Measurements from ENCODE around the gene IL1RN. TPM values are rescaled to one million over a fixed set of nuclear protein-coding genes. Genes with fewer than 3 reads are reported as not detected.

Gene IL1RN
- total RNA-seq, 4 donors from 2014 or later: 129 to 147 (median 135) TPM

GRCh38 chr2:113180131-113180946, 52.9 kb downstream of the IL1RN start:
- peaks cover 7% of the 10 kb centered on the region for H3K4me1 ChIP-seq
- no peaks in the 10 kb centered on the region for H3K9me3 ChIP-seq
- TF ChIP-seq, protein P1, sequence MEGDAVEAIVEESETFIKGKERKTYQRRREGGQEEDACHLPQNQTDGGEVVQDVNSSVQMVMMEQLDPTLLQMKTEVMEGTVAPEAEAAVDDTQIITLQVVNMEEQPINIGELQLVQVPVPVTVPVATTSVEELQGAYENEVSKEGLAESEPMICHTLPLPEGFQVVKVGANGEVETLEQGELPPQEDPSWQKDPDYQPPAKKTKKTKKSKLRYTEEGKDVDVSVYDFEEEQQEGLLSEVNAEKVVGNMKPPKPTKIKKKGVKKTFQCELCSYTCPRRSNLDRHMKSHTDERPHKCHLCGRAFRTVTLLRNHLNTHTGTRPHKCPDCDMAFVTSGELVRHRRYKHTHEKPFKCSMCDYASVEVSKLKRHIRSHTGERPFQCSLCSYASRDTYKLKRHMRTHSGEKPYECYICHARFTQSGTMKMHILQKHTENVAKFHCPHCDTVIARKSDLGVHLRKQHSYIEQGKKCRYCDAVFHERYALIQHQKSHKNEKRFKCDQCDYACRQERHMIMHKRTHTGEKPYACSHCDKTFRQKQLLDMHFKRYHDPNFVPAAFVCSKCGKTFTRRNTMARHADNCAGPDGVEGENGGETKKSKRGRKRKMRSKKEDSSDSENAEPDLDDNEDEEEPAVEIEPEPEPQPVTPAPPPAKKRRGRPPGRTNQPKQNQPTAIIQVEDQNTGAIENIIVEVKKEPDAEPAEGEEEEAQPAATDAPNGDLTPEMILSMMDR (IDR thresholded peaks at IDR 0.05): no peak
- TF ChIP-seq POLR2AphosphoS5 (IDR thresholded peaks at IDR 0.05) (no peak), EP300 (IDR thresholded peaks at IDR 0.05) (no peak), POLR2A (IDR thresholded peaks at IDR 0.05) (no peak)
- H3K36me3 ChIP-seq: peaks cover 4% of the 10 kb centered on the region
- H3K27ac ChIP-seq: no peak overlapping the region
- 78% methylated on average over 12 of the region's 17 CpGs for WGBS
- H3K27me3 ChIP-seq: no peaks in the 10 kb centered on the region
- no peak overlapping the region for H3K4me3 ChIP-seq
- peak in 1 of 2 donors; percentile 26 for DNase-seq (ENCODE audit: low spot score in 2 of 2)

DNA sequence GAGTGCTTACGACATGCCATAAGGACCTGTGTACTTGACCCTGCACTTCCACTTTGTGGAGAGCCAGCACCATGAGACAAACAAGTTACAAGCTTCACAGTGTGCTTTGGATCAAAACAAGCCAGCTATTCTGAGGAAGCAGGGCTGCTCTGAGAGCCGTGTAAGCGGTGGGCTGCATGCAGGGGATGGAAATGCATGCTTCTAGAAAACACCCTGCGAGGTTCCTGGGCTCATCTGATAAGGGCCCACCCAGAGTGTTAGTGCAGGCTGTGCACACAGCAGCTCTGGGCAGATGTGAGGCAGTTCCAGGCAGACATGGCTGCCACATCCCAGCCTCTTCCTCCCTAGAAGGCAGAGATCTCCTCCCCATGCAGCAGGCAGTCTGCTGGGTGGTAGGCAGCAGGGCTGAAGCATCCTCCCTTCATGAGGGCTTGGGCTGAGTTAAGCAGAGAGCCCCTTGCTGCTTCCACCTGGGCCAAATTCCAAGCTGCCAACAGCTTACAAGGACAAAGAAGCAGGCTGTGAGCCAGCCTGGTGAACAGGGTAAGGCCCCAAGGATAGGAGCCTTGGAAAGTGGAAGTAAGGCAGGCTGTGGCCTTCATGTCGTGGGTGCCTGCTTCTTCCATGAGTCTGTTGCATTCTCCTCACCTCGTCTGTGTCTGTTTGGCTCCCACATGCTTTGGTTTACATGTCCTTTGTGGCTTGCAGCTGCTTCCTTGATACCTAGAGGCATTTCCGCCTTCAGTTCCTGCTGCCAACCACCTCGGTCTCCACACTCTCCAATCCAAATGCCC, 54.1 kb downstream of the IL1RN start:
- Histone ChIP-seq H3K9me3 (no peaks in the 10 kb centered on the region), H3K27ac (no peak overlapping the region), H3K27me3 (no peaks in the 10 kb centered on the region), H3K36me3 (peaks cover 4% of the 10 kb centered on the region), H3K4me1 (peaks cover 11% of the 10 kb centered on the region), H3K4me3 (no peak overlapping the region)
- peak in 1 of 2 donors; percentile 41 for DNase-seq (ENCODE audit: low spot score in 2 of 2)
- TF ChIP-seq, protein P1 (IDR thresholded peaks at IDR 0.05): no peak
- TF ChIP-seq POLR2A (IDR thresholded peaks at IDR 0.05): no peak
- no peak for TF ChIP-seq POLR2AphosphoS5 (IDR thresholded peaks at IDR 0.05)
- no peak for TF ChIP-seq EP300 (IDR thresholded peaks at IDR 0.05)
- WGBS: 60% methylated on average over 8 of the region's 8 CpGs

- no peaks in the 10 kb centered on the region for H3K9me3 ChIP-seq
- WGBS: 80% methylated on average over 10 of the region's 15 CpGs
- H3K36me3 ChIP-seq: peaks cover 4% of the 10 kb centered on the region
- H3K27ac ChIP-seq: no peak overlapping the region
- H3K4me3 ChIP-seq: no peak overlapping the region
- H3K4me1 ChIP-seq: peaks cover 11% of the 10 kb centered on the region
- TF ChIP-seq, protein P1 (IDR thresholded peaks at IDR 0.05): no peak
- no peak for TF ChIP-seq POLR2AphosphoS5 (IDR thresholded peaks at IDR 0.05)
- no peak for TF ChIP-seq EP300 (IDR thresholded peaks at IDR 0.05)
- TF ChIP-seq POLR2A (IDR thresholded peaks at IDR 0.05): no peak
- no peaks in the 10 kb centered on the region for H3K27me3 ChIP-seq
- no peak for DNase-seq (ENCODE audit: low spot score in 2 of 2)
Measured at GRCh38 chr2:113182471-113183260, 55.3 kb downstream of the IL1RN start.

- 93% methylated on average over 7 of the region's 8 CpGs for WGBS
- TF ChIP-seq POLR2AphosphoS5 (IDR thresholded peaks at IDR 0.05) (no peak), EP300 (IDR thresholded peaks at IDR 0.05) (no peak), POLR2A (IDR thresholded peaks at IDR 0.05) (no peak)
- TF ChIP-seq, protein P1 (IDR thresholded peaks at IDR 0.05): no peak
- no peaks in the 10 kb centered on the region for H3K9me3 ChIP-seq
- H3K4me1 ChIP-seq: peaks cover 11% of the 10 kb centered on the region
- no peak overlapping the region for H3K4me3 ChIP-seq
- H3K27me3 ChIP-seq: no peaks in the 10 kb centered on the region
- H3K27ac ChIP-seq: no peak overlapping the region
- DNase-seq (ENCODE audit: low spot score in 2 of 2): no peak
- H3K36me3 ChIP-seq: peaks cover 4% of the 10 kb centered on the region
Measured at GRCh38 chr2:113183264-113183663, 55.9 kb downstream of the IL1RN start.

Other genes with a start within 250 kb of the IL1RN start
- gene IL37, start 216.4 kb upstream of the IL1RN start, total RNA-seq: 100 to 1,000 TPM in 3 of 4 donors, 1 to 10 TPM in 1; 7.2 to 133 (median 124) TPM
- 10 to 100 TPM; 13.4 to 28.8 (median 17.1) TPM for gene IL36G, start 149.6 kb upstream of the IL1RN start, total RNA-seq
- gene IL36A, start 122.1 kb upstream of the IL1RN start, total RNA-seq: not detected
- 1 to 10 TPM; 1.5 to 7.9 (median 4.0) TPM for gene IL36B, start 74.7 kb upstream of the IL1RN start, total RNA-seq
- gene IL36RN, start 68.4 kb upstream of the IL1RN start, total RNA-seq: 10 to 100 TPM in 3 of 4 donors, 1 to 10 TPM in 1; 7.7 to 73.9 (median 37.1) TPM
- gene IL1F10, start 59.6 kb upstream of the IL1RN start, total RNA-seq: 10 to 100 TPM in 3 of 4 donors, under 1 TPM in 1; 0.80 to 23.2 (median 18.3) TPM
- gene PSD4, start 46.4 kb downstream of the IL1RN start, total RNA-seq: 100 to 1,000 TPM in 1 of 4 donors, 10 to 100 TPM in 3; 53.8 to 102 (median 88.0) TPM
- 1 to 10 TPM; 2.3 to 7.7 (median 5.6) TPM for gene PAX8, start 151.3 kb downstream of the IL1RN start, total RNA-seq

Data from suprapubic skin (tissue), 4 donors.